SK-N-MC (cell line): ENCODE measurements around the gene GNAQ.

Experiments used
- EZH2 ChIP-seq: fragments of 200-600 bp; sonication (generic); IDR thresholded peaks from one replicate; pipeline ENCODE4 v1.6.1; 2017; ENCODE audit warnings: antibody characterized with exemption
- FOXP2 ChIP-seq: optimal IDR thresholded peaks from 2 replicates; pipeline ENCODE3; 2011; ENCODE audit warnings: mild to moderate bottlenecking, moderate library complexity; ENCODE audit not compliant: insufficient read depth; ENCODE audit errors: extremely low read length, control extremely low read depth
- POLR2AphosphoS5 ChIP-seq: IDR thresholded peaks from 2 replicates; pipeline ENCODE4 v1.6.1; 2012; ENCODE audit warnings: mild to moderate bottlenecking, low read depth, low read length, borderline replicate concordance

DNA sequence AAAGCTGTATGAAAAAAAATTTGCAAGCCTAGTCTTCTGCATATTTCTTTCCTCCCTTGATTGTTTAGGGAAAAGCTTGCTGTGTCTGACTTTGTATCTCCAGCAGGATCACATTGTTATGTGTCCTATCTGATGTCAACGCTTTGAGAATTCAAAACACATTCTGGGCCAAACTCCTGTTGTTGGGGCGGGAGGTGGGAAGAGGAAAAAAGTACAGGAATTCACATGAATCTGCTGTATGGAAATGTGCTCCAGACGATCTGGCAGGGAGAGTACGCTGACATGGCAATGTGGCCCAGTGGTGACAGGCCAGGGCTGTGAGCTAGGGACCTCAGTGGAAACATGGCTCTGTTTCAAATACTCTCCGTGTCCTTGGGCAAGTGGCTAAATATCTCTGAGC, 296.1 kb downstream of the GNAQ start:
- no peak for TF ChIP-seq POLR2AphosphoS5
- TF ChIP-seq EZH2 = no peak
- TF ChIP-seq FOXP2 = no peak
